Gastroesophageal sphincter (tissue), 4 donors: ENCODE measurements around the gene C16orf92. TPM values are rescaled to one million over a fixed set of nuclear protein-coding genes. Genes with fewer than 3 reads are reported as not detected.

ENCODE experiments used
- ATAC-seq: fragments of 150-250 bp; one replicate; pipeline ENCODE4 v1.9.1; 2016; ENCODE audit warnings: mild to moderate bottlenecking, moderate library complexity
- H3K27ac ChIP-seq, 4 donors: fragments of 200-600 bp; sonication (generic) in 3 of 4; 1 replicate in 3 of 4; 2 replicates in 1 of 4; pipeline ENCODE4 v1.5.1; 2016 to 2019
- H3K27me3 ChIP-seq: fragments of 200-600 bp; sonication (generic); one replicate; pipeline ENCODE4 v1.5.1; 2019
- H3K36me3 ChIP-seq, 2 donors: fragments of 200-600 bp; sonication (generic); one replicate each; pipeline ENCODE4 v1.5.1; 2019; ENCODE audit warnings: control low read depth in 1 of 2
- H3K4me1 ChIP-seq, 3 donors: fragments of 200-600 bp; sonication (generic); 1 replicate in 2 of 3; 2 replicates in 1 of 3; pipeline ENCODE4 v1.5.1; 2016 to 2019; ENCODE audit warnings: control low read depth in 2 of 3
- H3K4me3 ChIP-seq, 2 donors: fragments of 200-600 bp; sonication (generic); one replicate each; pipeline ENCODE4 v1.5.1; 2019; ENCODE audit warnings: mild to moderate bottlenecking in 1 of 2, moderate library complexity in 1 of 2
- H3K9me3 ChIP-seq, 3 donors: fragments of 200-600 bp; sonication (generic); one replicate each; pipeline ENCODE4 v1.5.1; 2017 to 2019; ENCODE audit warnings: control low read depth in 2 of 3
- EP300 ChIP-seq: sonication (generic); formaldehyde crosslinking; IDR thresholded peaks from one replicate; pipeline ENCODE4 v1.6.1; 2017; ENCODE audit warnings: antibody characterized with exemption, mild to moderate bottlenecking
- POLR2A ChIP-seq, 2 donors: fragments of 450-650 bp; IDR thresholded peaks; one replicate each; pipeline ENCODE4 v1.6.1; 2017; ENCODE audit warnings: antibody characterized with exemption in 2 of 2, mild to moderate bottlenecking in 2 of 2, moderate library complexity in 1 of 2
- POLR2AphosphoS5 ChIP-seq: sonication (generic); formaldehyde crosslinking; IDR thresholded peaks from one replicate; pipeline ENCODE4 v1.6.1; 2017; ENCODE audit warnings: antibody characterized with exemption
- WGBS, 2 donors: methylation state at CpG; one replicate each; pipeline ENCODE4 v1.1.5; 2018; ENCODE audit warnings: low coverage in 1 of 2; 5-methylcytosine and 5-hydroxymethylcytosine counted together
- total RNA-seq, 4 donors: library from RNA; depleted of rRNA; stranded (reverse); fragments of >200 nt; gene quantifications; one replicate each; pipeline ENCODE4 v1.1.0, GENCODE V29; 2016
- TF ChIP-seq, protein P1 (sequence below), 4 experiments: fragments of 200-600 bp in 2 of 4; fragments of 450-650 bp in 2 of 4; sonication (generic) in 1 of 4; IDR thresholded peaks; one replicate each; pipeline ENCODE4 v1.5.1; 2017 to 2019; ENCODE audit warnings: antibody characterized with exemption in 4 of 4, mild to moderate bottlenecking in 2 of 4, moderate library complexity in 2 of 4

C16orf92 gene
- total RNA-seq, 4 donors from 2014 or later: not detected

DNA sequence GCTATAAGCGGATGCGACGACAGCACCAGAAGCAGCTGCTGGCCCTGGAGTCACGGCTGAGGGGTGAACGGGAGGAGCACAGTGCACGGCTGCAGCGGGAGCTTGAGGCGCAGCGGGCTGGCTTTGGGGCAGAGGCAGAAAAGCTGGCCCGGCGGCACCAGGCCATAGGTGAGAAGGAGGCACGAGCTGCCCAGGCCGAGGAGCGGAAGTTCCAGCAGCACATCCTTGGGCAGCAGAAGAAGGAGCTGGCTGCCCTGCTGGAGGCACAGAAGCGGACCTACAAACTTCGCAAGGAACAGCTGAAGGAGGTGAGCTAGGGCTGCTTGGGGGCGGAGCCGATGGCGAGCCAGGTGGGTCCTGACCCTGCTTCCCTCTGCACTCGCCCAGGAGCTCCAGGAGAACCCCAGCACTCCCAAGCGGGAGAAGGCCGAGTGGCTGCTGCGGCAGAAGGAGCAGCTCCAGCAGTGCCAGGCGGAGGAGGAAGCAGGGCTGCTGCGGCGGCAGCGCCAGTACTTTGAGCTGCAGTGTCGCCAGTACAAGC lies 37.7 kb upstream of the C16orf92 start:
- Histone ChIP-seq H3K36me3 (peaks cover 0 to 100% of the 10 kb centered on the region in 2 donors), H3K27ac (no peak overlapping the region), H3K9me3 (no peaks in the 10 kb centered on the region), H3K27me3 (no peaks in the 10 kb centered on the region), H3K4me3 (no peak overlapping the region), H3K4me1 (no peaks in the 10 kb centered on the region)
- ATAC-seq: no peak
- TF ChIP-seq, protein P1, sequence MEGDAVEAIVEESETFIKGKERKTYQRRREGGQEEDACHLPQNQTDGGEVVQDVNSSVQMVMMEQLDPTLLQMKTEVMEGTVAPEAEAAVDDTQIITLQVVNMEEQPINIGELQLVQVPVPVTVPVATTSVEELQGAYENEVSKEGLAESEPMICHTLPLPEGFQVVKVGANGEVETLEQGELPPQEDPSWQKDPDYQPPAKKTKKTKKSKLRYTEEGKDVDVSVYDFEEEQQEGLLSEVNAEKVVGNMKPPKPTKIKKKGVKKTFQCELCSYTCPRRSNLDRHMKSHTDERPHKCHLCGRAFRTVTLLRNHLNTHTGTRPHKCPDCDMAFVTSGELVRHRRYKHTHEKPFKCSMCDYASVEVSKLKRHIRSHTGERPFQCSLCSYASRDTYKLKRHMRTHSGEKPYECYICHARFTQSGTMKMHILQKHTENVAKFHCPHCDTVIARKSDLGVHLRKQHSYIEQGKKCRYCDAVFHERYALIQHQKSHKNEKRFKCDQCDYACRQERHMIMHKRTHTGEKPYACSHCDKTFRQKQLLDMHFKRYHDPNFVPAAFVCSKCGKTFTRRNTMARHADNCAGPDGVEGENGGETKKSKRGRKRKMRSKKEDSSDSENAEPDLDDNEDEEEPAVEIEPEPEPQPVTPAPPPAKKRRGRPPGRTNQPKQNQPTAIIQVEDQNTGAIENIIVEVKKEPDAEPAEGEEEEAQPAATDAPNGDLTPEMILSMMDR (IDR thresholded peaks at IDR 0.05): no peak
- TF ChIP-seq POLR2AphosphoS5 (no peak), EP300 (no peak), POLR2A (IDR thresholded peaks at IDR 0.05) (no peak)
- 95% methylated on average over 7 of the region's 28 CpGs; no CpG with 5 or more reads in 1 of the 2 donors for WGBS, 2 donors

- H3K27me3 ChIP-seq: no peaks in the 10 kb centered on the region
- TF ChIP-seq, protein P1 (IDR thresholded peaks at IDR 0.05): no peak
- TF ChIP-seq POLR2A (IDR thresholded peaks at IDR 0.05) (no peak), POLR2AphosphoS5 (no peak), EP300 (no peak)
- H3K9me3 ChIP-seq: no peaks in the 10 kb centered on the region
- no CpG with 5 or more reads among the region's 20 CpGs for WGBS, 2 donors
- no peak overlapping the region for H3K27ac ChIP-seq
- H3K4me1 ChIP-seq: no peaks in the 10 kb centered on the region
- ATAC-seq: no peak
- H3K36me3 ChIP-seq: peaks cover 0 to 100% of the 10 kb centered on the region in 2 donors
- no peak overlapping the region for H3K4me3 ChIP-seq
Measured at GRCh38 chr16:29986231-29986630, 36.8 kb upstream of the C16orf92 start.

GRCh38 chr16:29986931-29987330 lies 36.1 kb upstream of the C16orf92 start:
- H3K36me3 ChIP-seq: peaks cover 0 to 100% of the 10 kb centered on the region in 2 donors
- no peak for ATAC-seq
- no peaks in the 10 kb centered on the region for H3K27me3 ChIP-seq
- no peak overlapping the region for H3K27ac ChIP-seq
- H3K9me3 ChIP-seq: no peaks in the 10 kb centered on the region
- H3K4me3 ChIP-seq: no peak overlapping the region
- 60 to 89% methylated on average over 1 to 4 of the region's 5 CpGs for WGBS, 2 donors
- no peak for TF ChIP-seq EP300
- TF ChIP-seq POLR2AphosphoS5: no peak
- no peak for TF ChIP-seq POLR2A (IDR thresholded peaks at IDR 0.05)
- TF ChIP-seq, protein P1 (IDR thresholded peaks at IDR 0.05): no peak
- H3K4me1 ChIP-seq: no peaks in the 10 kb centered on the region

DNA sequence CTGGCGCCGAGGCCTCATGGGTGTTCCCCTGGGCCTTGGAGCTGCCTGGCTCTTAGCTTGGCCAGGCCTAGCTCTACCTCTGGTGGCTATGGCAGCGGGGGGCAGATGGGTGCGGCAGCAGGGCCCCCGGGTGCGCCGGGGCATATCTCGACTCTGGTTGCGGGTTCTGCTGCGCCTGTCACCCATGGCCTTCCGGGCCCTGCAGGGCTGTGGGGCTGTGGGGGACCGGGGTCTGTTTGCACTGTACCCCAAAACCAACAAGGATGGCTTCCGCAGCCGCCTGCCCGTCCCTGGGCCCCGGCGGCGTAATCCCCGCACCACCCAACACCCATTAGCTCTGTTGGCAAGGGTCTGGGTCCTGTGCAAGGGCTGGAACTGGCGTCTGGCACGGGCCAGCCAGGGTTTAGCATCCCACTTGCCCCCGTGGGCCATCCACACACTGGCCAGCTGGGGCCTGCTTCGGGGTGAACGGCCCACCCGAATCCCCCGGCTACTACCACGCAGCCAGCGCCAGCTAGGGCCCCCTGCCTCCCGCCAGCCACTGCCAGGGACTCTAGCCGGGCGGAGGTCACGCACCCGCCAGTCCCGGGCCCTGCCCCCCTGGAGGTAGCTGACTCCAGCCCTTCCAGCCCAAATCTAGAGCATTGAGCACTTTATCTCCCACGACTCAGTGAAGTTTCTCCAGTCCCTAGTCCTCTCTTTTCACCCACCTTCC lies 35.5 kb upstream of the C16orf92 start:
- no peak for ATAC-seq
- H3K4me3 ChIP-seq: no peak overlapping the region
- TF ChIP-seq EP300 (no peak), POLR2A (IDR thresholded peaks at IDR 0.05) (no peak), POLR2AphosphoS5 (no peak)
- TF ChIP-seq, protein P1 (IDR thresholded peaks at IDR 0.05): no peak
- WGBS, 2 donors: 60% methylated on average over 1 of the region's 35 CpGs; no CpG with 5 or more reads in 1 of the 2 donors
- peaks cover 0 to 100% of the 10 kb centered on the region in 2 donors for H3K36me3 ChIP-seq
- no peaks in the 10 kb centered on the region for H3K9me3 ChIP-seq
- H3K27ac ChIP-seq: no peak overlapping the region
- no peaks in the 10 kb centered on the region for H3K4me1 ChIP-seq
- no peaks in the 10 kb centered on the region for H3K27me3 ChIP-seq
